ENCODE results near the gene AHR. TPM values are rescaled to one million over a fixed set of nuclear protein-coding genes. Genes with fewer than 3 reads are reported as not detected.

The AHR gene
- total and polyA plus RNA-seq, 2 donors (not counting 3 experiments of a cell fraction or from before 2014, with no cell fraction given): 4.8 to 31.8 TPM

DNA sequence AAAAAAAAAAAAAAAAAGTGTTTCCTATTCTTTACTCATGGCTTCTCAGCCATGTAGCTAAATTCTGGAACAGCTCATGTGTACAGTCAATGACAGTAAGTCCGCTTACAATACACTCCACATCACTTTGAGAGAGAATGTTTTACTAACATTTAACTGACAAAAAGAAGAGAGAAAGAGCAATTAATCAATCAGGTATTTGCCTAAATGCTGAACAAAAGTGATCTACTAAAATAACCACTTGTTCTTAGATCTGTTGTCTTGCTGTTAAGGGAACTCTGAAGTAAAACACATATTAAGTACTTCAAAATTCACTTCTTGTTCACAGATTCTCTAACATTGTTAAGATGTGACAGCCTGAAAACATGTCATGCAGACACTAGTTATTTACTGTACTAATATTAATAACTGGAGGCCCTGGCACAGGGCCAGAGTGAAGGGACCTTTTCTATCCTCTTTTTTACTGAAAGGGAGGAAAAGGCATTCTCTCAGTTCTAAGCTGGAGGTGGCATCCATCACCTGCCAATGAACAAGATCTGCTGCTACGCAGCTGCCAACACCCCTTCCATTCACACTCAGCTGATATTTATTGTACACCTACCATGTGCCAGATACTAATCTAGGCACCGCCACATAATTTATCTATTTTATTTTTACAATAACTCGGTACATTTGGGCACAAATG lies 72.6 kb downstream of the AHR start:
- Histone ChIP-seq H3K9ac (replicated peaks; ENCODE audit: extremely low read depth, insufficient read depth, low read length) (peak overlapping the region; percentile 83), H3K4me2 (ENCODE audit: insufficient read depth, low read length) (peak overlapping the region; percentile 82), H3K9me3 (replicated peaks; ENCODE audit: control insufficient read depth, insufficient read depth, low read length) (no peaks in the 10 kb centered on the region), H3K27me3 (ENCODE audit: control insufficient read depth in 2 of 2, insufficient read depth in 2 of 2, low read length in 2 of 2) (no peaks in the 10 kb centered on the region), H3K9me1 (replicated peaks; ENCODE audit: control insufficient read depth, extremely low read depth, insufficient read depth, low read length) (no peaks in the 10 kb centered on the region), H3K4me3 (replicated peaks in 1 of 3; ENCODE audit: insufficient read depth in 1 of 3, low read depth in 1 of 3, low read length in 3 of 3) (peak overlapping the region in 1 of 3 experiments; percentile 43), H3K36me3 (ENCODE audit: control insufficient read depth in 2 of 2, extremely low read depth in 1 of 2, insufficient read depth in 2 of 2, low read length in 2 of 2) (no peaks in the 10 kb centered on the region), H3K4me1 (ENCODE audit: control insufficient read depth, extremely low read depth, insufficient read depth, low read length) (peaks cover 23% of the 10 kb centered on the region), H3K79me2 (ENCODE audit: control insufficient read depth, insufficient read depth, low read length) (no peaks in the 10 kb centered on the region), H4K20me1 (replicated peaks; ENCODE audit: control insufficient read depth, extremely low read depth, insufficient read depth, low read length) (no peaks in the 10 kb centered on the region), H3K27ac (ENCODE audit: insufficient read depth, low read depth, low read length) (peak overlapping the region; percentile 95), H2AFZ (ENCODE audit: low read depth, low read length) (peak overlapping the region; percentile 43)
- no TSS peak for BruUV-seq (replicated peaks)
- TF ChIP-seq GATA2 (IDR thresholded peaks at IDR 0.05; ENCODE audit: insufficient read depth, insufficient read length, low read depth, low read length): no peak
- no peak for TF ChIP-seq FOS (IDR thresholded peaks at IDR 0.05; ENCODE audit: borderline replicate concordance, insufficient read depth, low read length)
- TF ChIP-seq, protein P1, sequence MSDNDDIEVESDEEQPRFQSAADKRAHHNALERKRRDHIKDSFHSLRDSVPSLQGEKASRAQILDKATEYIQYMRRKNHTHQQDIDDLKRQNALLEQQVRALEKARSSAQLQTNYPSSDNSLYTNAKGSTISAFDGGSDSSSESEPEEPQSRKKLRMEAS (IDR thresholded peaks at IDR 0.05; ENCODE audit: insufficient read depth, insufficient read length): no peak
- TF ChIP-seq POLR2AphosphoS5 (IDR thresholded peaks at IDR 0.05; ENCODE audit: insufficient read depth, low read depth, low read length): no peak
- TF ChIP-seq MYC (IDR thresholded peaks at IDR 0.05; ENCODE audit: low read depth, low read length): no peak
- no peak for TF ChIP-seq POLR2A (IDR thresholded peaks at IDR 0.05; ENCODE audit: low read depth, low read length)
- CTCF ChIA-PET: interaction anchor here (0.6 to 2.5 kb wide), 4 partner anchors 35 to 159 kb away, joined by 3 to 20 read pairs (median 3); no protein-coding TSS in a partner anchor
- FAIRE-seq (no peak), DNase-seq (ENCODE audit: low read depth, low spot score) (peak; percentile 46)
- POLR2A ChIA-PET: interaction anchor here (0.6 kb wide), 1 partner anchor 47 kb away, joined by 3 read pairs; no protein-coding TSS in a partner anchor
- dilution Hi-C loops (cut with MboI; ENCODE audit: extremely low pct_ligation_motif_present, low sequenced_read_pairs) (no loop called here), intact Hi-C loops (cut with micrococcal nuclease) (loop anchor here (1.0 to 5.0 kb wide), 5 partner anchors 66 to 389 kb away; no protein-coding TSS in a partner anchor)

Measured in endothelial cell of umbilical vein (primary cell).